Measurements from ENCODE around the gene GSTO1. TPM values are rescaled to one million over a fixed set of nuclear protein-coding genes. Genes with fewer than 3 reads are reported as not detected.

GSTO1 gene
- total and polyA plus RNA-seq, 2 of the 13 experiments (the other 11 are each of a cell fraction or from before 2014, with no cell fraction given): 228 to 300 TPM

DNA sequence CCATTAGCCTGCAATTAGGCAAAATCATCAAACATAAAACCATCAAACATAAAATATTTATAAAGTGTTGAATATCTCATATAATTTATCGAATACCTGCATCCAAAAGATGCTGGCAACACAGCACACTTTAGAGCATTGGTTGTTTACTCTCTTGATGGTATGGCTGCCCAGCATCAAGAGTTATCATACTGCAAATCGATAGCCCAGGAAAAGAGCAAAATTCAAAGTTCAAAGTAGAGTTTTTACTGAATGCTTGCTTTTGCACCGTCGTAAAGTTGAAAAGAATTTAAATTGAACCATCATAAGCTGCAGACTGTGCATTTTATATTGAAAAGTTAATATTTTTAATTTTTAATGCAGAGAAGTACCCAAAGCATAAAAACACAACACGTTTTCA, 10.1 kb downstream of the GSTO1 start (continued):
- TF ChIP-seq, protein P1, sequence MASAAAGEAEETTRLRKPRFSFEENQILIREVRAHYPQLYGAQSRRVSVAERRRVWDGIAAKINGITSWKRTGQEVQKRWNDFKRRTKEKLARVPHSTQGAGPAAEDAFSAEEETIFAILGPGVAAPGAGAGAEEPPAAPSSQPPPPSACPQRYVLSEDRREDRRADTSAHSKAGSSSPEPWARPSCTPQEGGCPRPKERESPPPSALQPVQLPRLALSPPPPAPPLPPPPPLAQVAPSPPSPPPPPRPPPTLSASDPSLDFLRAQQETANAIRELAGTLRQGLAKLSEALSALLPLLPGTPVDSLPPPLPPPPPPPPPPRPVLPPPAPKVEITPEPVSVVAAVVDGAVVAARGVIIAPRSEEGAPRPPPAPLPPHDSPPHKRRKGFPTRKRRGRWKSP (CRISPR knock-in tag; IDR thresholded peaks at IDR 0.05): no peak

DNA sequence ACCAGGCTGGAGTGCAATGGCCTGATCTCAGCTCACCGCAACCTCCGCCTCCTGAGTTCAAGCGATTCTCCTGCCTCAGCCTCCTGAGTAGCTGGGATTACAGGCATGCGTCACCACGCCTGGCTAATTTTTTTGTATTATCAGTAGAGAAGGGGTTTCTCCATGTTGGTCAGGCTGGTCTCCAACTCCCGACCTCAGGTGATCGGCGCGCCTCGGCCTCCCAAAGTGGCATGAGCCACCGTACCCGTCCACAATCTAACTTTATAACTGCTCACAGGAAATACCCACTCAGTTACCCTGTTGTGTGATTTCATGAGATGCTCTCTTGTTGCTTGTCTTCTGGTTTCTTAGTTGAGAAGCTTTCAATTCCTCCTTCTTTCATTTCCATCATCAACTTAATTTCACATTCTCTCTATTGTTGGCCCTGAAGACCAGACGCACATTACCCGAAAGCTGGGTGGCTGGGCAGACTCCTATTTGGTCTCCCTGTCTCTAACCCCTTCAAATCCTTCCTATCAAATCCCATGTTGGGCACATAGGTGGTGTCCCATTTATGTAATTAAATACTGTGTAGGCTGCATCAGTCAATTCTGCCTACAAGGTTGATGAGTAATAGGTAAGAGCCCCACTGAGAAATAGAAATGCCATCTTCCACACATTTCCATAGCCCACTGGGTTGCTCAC, 13.2 kb downstream of the GSTO1 start:
- TF ChIP-seq, protein P2, sequence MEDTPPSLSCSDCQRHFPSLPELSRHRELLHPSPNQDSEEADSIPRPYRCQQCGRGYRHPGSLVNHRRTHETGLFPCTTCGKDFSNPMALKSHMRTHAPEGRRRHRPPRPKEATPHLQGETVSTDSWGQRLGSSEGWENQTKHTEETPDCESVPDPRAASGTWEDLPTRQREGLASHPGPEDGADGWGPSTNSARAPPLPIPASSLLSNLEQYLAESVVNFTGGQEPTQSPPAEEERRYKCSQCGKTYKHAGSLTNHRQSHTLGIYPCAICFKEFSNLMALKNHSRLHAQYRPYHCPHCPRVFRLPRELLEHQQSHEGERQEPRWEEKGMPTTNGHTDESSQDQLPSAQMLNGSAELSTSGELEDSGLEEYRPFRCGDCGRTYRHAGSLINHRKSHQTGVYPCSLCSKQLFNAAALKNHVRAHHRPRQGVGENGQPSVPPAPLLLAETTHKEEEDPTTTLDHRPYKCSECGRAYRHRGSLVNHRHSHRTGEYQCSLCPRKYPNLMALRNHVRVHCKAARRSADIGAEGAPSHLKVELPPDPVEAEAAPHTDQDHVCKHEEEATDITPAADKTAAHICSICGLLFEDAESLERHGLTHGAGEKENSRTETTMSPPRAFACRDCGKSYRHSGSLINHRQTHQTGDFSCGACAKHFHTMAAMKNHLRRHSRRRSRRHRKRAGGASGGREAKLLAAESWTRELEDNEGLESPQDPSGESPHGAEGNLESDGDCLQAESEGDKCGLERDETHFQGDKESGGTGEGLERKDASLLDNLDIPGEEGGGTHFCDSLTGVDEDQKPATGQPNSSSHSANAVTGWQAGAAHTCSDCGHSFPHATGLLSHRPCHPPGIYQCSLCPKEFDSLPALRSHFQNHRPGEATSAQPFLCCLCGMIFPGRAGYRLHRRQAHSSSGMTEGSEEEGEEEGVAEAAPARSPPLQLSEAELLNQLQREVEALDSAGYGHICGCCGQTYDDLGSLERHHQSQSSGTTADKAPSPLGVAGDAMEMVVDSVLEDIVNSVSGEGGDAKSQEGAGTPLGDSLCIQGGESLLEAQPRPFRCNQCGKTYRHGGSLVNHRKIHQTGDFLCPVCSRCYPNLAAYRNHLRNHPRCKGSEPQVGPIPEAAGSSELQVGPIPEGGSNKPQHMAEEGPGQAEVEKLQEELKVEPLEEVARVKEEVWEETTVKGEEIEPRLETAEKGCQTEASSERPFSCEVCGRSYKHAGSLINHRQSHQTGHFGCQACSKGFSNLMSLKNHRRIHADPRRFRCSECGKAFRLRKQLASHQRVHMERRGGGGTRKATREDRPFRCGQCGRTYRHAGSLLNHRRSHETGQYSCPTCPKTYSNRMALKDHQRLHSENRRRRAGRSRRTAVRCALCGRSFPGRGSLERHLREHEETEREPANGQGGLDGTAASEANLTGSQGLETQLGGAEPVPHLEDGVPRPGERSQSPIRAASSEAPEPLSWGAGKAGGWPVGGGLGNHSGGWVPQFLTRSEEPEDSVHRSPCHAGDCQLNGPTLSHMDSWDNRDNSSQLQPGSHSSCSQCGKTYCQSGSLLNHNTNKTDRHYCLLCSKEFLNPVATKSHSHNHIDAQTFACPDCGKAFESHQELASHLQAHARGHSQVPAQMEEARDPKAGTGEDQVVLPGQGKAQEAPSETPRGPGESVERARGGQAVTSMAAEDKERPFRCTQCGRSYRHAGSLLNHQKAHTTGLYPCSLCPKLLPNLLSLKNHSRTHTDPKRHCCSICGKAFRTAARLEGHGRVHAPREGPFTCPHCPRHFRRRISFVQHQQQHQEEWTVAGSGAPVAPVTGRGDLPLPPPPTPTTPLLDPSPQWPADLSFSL (CRISPR knock-in tag; IDR thresholded peaks at IDR 0.05): no peak
- 0 out of 2 replicates have a peak, but pooled peaks have one; percentile 12 for TF ChIP-seq SSRP1 (CRISPR knock-in tag; IDR thresholded peaks at IDR 0.05)
- intact Hi-C loops (cut with micrococcal nuclease; ENCODE audit: unreplicated experiment) (no loop called here), in situ Hi-C loops (cut with HindIII; ENCODE audit: extremely low pct_ligation_motif_present, low pct_unique_long_range_greater_than_20kb) (no loop called here)
- WGBS (ENCODE audit: low lambda C conversion rate): over 99% methylated on average over 14 of the region's 14 CpGs
- Histone ChIP-seq H3K4me3 (replicated peaks in 1 of 3; ENCODE audit: insufficient read depth in 1 of 3, low read depth in 2 of 3, low read length in 3 of 3) (no peak overlapping the region), H3K27ac (ENCODE audit: extremely low read length, insufficient read depth, low read length) (no peak overlapping the region), H3K4me2 (ENCODE audit: low read depth, low read length) (no peak overlapping the region), H3K4me1 (ENCODE audit: insufficient read depth, low read length) (peaks cover 27% of the 10 kb centered on the region), H3K9ac (ENCODE audit: insufficient read depth, low read depth, low read length) (no peak overlapping the region), H2AFZ (ENCODE audit: low read length) (no peak overlapping the region), H3K79me2 (ENCODE audit: insufficient read depth, low read length) (no peaks in the 10 kb centered on the region), H3K27me3 (ENCODE audit: control insufficient read depth in 1 of 2, insufficient read depth in 2 of 2, low read length in 2 of 2) (no peaks in the 10 kb centered on the region), H3K9me3 (ENCODE audit: low read length) (no peaks in the 10 kb centered on the region), H4K20me1 (ENCODE audit: insufficient read depth, low read length) (peaks cover 6% of the 10 kb centered on the region; the same call in 1 of the 2 replicates), H3K36me3 (replicated peaks in 1 of 2; ENCODE audit: control insufficient read depth in 1 of 2, insufficient read depth in 2 of 2, low read length in 2 of 2) (peaks cover 13 to 62% of the 10 kb centered on the region in 2 experiments)
- POLR2A ChIA-PET: no interaction called here
- DNase-seq (ENCODE audit: low spot score): no peak
- BruUV-seq (replicated peaks): no TSS peak
- no peak for FAIRE-seq
- CTCF ChIA-PET (ENCODE audit: low intra/inter-chr PET ratio, low total read pairs): no interaction called here
- no peak for ATAC-seq

Measured in HepG2 (cell line).